ENCODE data around the gene DHX57. TPM values are rescaled to one million over a fixed set of nuclear protein-coding genes. Genes with fewer than 3 reads are reported as not detected.

DHX57 gene, protein sequence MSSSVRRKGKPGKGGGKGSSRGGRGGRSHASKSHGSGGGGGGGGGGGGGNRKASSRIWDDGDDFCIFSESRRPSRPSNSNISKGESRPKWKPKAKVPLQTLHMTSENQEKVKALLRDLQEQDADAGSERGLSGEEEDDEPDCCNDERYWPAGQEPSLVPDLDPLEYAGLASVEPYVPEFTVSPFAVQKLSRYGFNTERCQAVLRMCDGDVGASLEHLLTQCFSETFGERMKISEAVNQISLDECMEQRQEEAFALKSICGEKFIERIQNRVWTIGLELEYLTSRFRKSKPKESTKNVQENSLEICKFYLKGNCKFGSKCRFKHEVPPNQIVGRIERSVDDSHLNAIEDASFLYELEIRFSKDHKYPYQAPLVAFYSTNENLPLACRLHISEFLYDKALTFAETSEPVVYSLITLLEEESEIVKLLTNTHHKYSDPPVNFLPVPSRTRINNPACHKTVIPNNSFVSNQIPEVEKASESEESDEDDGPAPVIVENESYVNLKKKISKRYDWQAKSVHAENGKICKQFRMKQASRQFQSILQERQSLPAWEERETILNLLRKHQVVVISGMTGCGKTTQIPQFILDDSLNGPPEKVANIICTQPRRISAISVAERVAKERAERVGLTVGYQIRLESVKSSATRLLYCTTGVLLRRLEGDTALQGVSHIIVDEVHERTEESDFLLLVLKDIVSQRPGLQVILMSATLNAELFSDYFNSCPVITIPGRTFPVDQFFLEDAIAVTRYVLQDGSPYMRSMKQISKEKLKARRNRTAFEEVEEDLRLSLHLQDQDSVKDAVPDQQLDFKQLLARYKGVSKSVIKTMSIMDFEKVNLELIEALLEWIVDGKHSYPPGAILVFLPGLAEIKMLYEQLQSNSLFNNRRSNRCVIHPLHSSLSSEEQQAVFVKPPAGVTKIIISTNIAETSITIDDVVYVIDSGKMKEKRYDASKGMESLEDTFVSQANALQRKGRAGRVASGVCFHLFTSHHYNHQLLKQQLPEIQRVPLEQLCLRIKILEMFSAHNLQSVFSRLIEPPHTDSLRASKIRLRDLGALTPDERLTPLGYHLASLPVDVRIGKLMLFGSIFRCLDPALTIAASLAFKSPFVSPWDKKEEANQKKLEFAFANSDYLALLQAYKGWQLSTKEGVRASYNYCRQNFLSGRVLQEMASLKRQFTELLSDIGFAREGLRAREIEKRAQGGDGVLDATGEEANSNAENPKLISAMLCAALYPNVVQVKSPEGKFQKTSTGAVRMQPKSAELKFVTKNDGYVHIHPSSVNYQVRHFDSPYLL (N-terminal part only)
- 35.8 and 38.1 TPM in 2 replicates for total RNA-seq (2014; rRNA removed; shearing (Covaris generic))

- in situ Hi-C loops (cut with HindIII; ENCODE audit: low sequenced_read_pairs), result no loop called here
- peak; percentile 89 for DNase-seq (ENCODE audit: low spot score)
Measured at GRCh38 chr2:38875576-38876367, at the start of gene DHX57, which contains the start of gene MORN2. Gene DHX57, minus strand, starts transcription at chr2:38875934. Its CDS starts 7,529 bp downstream, at chr2:38868405. Gene MORN2, plus strand, starts transcription at chr2:38875976.

- no peak for DNase-seq (ENCODE audit: low spot score)
- in situ Hi-C loops (cut with HindIII; ENCODE audit: low sequenced_read_pairs), result no loop called here
Measured at GRCh38 chr2:38922902-38923301, 47.2 kb upstream of the DHX57 start.

- in situ Hi-C loops (cut with HindIII; ENCODE audit: low sequenced_read_pairs), result no loop called here
- DNase-seq (ENCODE audit: low spot score), result no peak
Measured at GRCh38 chr2:38922389-38922788, 46.7 kb upstream of the DHX57 start.

GRCh38 chr2:38912619-38913018, 36.9 kb upstream of the DHX57 start:
- in situ Hi-C loops (cut with HindIII; ENCODE audit: low sequenced_read_pairs), result no loop called here
- DNase-seq (ENCODE audit: low spot score), result no peak

DNA sequence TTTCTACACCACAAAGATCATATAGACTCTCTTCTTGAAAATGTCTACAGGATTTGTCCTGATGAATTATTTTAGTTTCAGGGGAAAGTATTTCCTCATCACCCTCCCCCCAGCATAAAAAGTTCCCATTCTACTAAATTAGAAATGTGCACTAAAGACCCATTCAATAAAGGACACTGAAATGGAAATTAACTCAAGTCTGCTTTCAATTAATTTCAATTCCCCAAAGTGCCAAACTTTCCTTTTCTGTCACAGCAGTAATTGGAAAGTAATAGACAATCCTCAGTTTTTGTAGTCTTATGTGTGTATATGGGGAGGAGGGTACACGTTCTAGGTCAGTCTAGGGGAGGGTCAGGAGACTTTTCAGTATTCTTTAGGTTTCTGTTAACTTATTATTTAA, 35.5 kb upstream of the DHX57 start:
- no peak for DNase-seq (ENCODE audit: low spot score)
- in situ Hi-C loops (cut with HindIII; ENCODE audit: low sequenced_read_pairs), result no loop called here

- DNase-seq (ENCODE audit: low spot score), result no peak
- in situ Hi-C loops (cut with HindIII; ENCODE audit: low sequenced_read_pairs), result no loop called here
Measured at GRCh38 chr2:38909872-38910271, 34.1 kb upstream of the DHX57 start.

GRCh38 chr2:38907743-38908562, 32.2 kb upstream of the DHX57 start:
- no peak for DNase-seq (ENCODE audit: low spot score)
- in situ Hi-C loops (cut with HindIII; ENCODE audit: low sequenced_read_pairs), result no loop called here

GRCh38 chr2:38907242-38907641, 31.5 kb upstream of the DHX57 start:
- DNase-seq (ENCODE audit: low spot score), result no peak
- in situ Hi-C loops (cut with HindIII; ENCODE audit: low sequenced_read_pairs), result no loop called here

DNA sequence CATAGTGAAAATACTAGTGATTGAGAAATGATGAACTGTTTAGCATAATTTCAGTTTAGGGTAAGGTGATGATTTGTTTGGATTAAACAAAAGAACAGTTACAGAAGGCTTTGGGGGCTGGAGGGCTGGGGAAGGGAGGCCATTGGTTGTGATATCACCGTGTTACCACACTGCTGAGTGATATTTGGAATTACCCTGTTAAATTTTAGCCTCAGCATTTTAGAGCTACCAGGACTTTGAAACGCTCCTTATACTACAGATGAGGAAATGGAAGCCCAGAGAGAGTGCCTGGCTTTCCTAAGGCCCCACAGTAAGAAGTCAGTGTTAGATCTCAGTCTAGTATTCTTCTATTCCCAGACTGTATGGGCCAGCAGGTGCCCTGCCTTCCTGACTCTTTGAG, 29.5 kb upstream of the DHX57 start:
- no peak for DNase-seq (ENCODE audit: low spot score)
- in situ Hi-C loops (cut with HindIII; ENCODE audit: low sequenced_read_pairs), result no loop called here

- in situ Hi-C loops (cut with HindIII; ENCODE audit: low sequenced_read_pairs), result no loop called here
Measured at GRCh38 chr2:38900726-38901125, 25.0 kb upstream of the DHX57 start.

DNA sequence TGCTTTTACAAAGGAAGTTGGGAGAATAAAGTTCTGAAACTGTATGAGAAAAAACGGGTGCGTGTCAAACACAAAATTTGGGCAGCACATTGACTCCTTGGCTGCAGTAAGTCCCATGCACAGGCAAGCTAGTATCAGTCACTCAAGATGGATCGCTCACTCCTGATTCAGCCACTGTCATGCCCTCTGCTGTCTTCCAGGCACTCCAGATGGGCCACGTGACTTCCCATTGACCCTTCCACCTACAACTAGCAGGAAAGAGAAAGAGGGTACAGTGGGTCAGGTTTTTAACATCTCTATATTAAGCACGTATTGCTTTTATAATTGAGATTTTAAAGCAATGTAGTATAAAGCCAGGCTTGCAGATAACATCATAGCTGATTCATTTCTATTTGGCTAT, 22.5 kb upstream of the DHX57 start:
- DNase-seq (ENCODE audit: low spot score), result no peak
- in situ Hi-C loops (cut with HindIII; ENCODE audit: low sequenced_read_pairs), result no loop called here

More at GRCh38 chr2:38900726-38901125, 25.0 kb upstream of the DHX57 start:
- DNase-seq (ENCODE audit: low spot score), result no peak

DNA sequence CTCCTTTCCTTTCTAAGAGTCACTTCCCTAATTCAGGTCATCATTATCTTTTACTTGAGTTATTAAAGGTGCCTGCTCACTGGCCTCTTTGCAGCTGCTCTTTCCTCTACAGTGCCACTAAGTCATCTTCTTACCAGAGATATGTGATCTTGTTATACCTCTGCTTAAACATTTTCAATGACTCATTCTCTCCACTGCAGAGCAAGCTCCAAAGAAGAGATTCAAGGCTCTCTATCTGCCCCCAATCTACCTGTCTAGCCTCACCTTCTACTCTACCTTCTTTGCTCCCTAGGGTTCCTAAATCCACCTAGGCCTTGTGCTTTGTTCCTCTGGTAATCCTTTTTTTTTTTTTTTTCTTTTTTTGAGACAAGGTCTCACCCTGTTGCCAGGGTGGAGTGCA, 17.1 kb upstream of the DHX57 start:
- no peak for DNase-seq (ENCODE audit: low spot score)
- in situ Hi-C loops (cut with HindIII; ENCODE audit: low sequenced_read_pairs), result no loop called here

DNA sequence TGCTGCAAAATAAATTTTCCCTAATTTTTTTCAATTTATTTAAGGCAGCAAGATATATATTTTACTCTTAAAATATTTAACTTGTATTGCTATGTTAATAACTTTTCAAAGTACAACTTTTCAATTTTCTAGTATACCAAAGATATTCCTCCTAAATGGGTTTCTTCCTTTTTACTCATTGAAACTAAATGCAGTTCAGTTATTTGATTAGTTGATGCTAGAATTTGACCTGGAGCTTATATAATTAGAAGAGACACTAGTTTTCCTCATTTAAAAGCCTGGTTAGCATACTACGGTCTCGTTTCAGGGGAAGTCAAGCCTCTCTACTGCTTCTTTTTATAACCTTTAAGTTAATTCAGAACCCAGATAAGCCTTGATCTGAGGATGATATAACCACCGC, 13.8 kb upstream of the DHX57 start, which contains the start of gene ARHGEF33:
ARHGEF33 (plus strand) TSS at position 301 of the 400 bp plus-strand sequence. CDS start 29,573 bp downstream, outside the sequence.
- in situ Hi-C loops (cut with HindIII; ENCODE audit: low sequenced_read_pairs), result no loop called here
- DNase-seq (ENCODE audit: low spot score), result no peak

GRCh38 chr2:38889045-38889444, 13.3 kb upstream of the DHX57 start:
- no peak for DNase-seq (ENCODE audit: low spot score)
- in situ Hi-C loops (cut with HindIII; ENCODE audit: low sequenced_read_pairs), result no loop called here

- no peak for DNase-seq (ENCODE audit: low spot score)
Measured at GRCh38 chr2:38887902-38888554, 12.3 kb upstream of the DHX57 start.

DNA sequence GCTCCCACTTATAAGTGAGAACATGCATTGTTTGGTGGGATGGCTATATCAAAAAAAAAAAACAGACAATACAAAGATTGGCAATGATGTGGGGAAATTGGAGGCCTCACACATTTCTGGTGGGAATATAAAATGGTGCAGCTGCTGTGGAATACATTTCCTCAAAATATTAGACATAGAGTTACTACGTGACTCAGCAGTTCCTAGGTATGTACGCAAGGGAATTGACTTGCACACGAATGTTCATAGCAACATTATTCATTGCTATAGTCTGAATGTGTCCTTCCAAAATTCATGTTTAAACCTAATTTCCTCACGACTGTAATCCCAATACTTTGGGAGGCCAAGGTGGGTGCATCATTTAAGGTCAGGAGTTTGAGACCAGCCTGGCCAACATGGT, 11.6 kb upstream of the DHX57 start:
- no peak for DNase-seq (ENCODE audit: low spot score)
- in situ Hi-C loops (cut with HindIII; ENCODE audit: low sequenced_read_pairs), result no loop called here

More at GRCh38 chr2:38887902-38888554, 12.3 kb upstream of the DHX57 start:
- in situ Hi-C loops (cut with HindIII; ENCODE audit: low sequenced_read_pairs), result no loop called here

DNA sequence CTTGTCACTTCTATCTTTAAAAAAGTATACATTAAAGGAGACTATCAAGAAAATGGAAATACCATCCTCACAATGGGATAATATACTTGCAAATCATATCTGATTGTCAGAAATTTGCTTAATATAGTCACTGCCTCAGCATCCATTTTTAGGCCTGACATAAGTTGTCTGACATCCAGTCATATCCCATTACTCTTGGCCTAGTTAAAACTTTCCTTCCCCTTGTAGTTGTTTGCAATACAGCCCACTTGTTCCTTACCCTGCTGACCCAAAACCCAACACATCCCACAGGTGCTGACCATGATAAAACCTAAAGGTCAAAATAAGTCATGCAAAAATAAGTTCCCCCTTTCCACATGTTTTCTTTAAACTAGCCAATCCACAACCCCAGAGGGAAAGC, 10.3 kb upstream of the DHX57 start:
- in situ Hi-C loops (cut with HindIII; ENCODE audit: low sequenced_read_pairs), result no loop called here
- no peak for DNase-seq (ENCODE audit: low spot score)

Data from G401 (cell line).